ENCODE measurements around the gene RBFOX2. TPM values are rescaled to one million over a fixed set of nuclear protein-coding genes. Genes with fewer than 3 reads are reported as not detected.

Gene RBFOX2
- total and polyA plus RNA-seq, 2 of the 13 experiments (the other 11 are each of a cell fraction or from before 2014, with no cell fraction given): 37.3 to 40.4 TPM

- no peak overlapping the region for H2AFZ ChIP-seq (ENCODE audit: low read length)
- peak; percentile 4 for FAIRE-seq
- peaks cover 30% of the 10 kb centered on the region for H3K4me1 ChIP-seq (ENCODE audit: insufficient read depth, low read length)
- H3K27me3 ChIP-seq (ENCODE audit: control insufficient read depth in 1 of 2, insufficient read depth in 2 of 2, low read length in 2 of 2): no peaks in the 10 kb centered on the region
- DNase-seq (ENCODE audit: low spot score): peak; percentile 58
- in situ Hi-C loops (cut with HindIII; ENCODE audit: extremely low pct_ligation_motif_present, low pct_unique_long_range_greater_than_20kb) (no loop called here), intact Hi-C loops (cut with micrococcal nuclease; ENCODE audit: unreplicated experiment) (no loop called here)
- ATAC-seq: peak; percentile 89
- BruUV-seq (replicated peaks): no TSS peak
- no peaks in the 10 kb centered on the region for H3K9me3 ChIP-seq (ENCODE audit: low read length)
- peaks cover 17% of the 10 kb centered on the region for H3K79me2 ChIP-seq (ENCODE audit: insufficient read depth, low read length)
- peak overlapping the region; percentile 20 for H3K27ac ChIP-seq (ENCODE audit: extremely low read length, insufficient read depth, low read length)
- ChIA-PET POLR2A (interaction anchor here (0.7 to 1.1 kb wide), 2 partner anchors 84 to 94 kb away, joined by 4 to 6 read pairs; no protein-coding TSS in a partner anchor), CTCF (ENCODE audit: low intra/inter-chr PET ratio, low total read pairs) (no interaction called here)
- H3K4me2 ChIP-seq (ENCODE audit: low read depth, low read length): peak overlapping the region; percentile 35; the same call in 1 of the 2 replicates
- H3K4me3 ChIP-seq (replicated peaks in 1 of 3; ENCODE audit: insufficient read depth in 1 of 3, low read depth in 2 of 3, low read length in 3 of 3): no peak overlapping the region
- no peak overlapping the region for H3K9ac ChIP-seq (ENCODE audit: insufficient read depth, low read depth, low read length)
- H3K36me3 ChIP-seq (replicated peaks in 1 of 2; ENCODE audit: control insufficient read depth in 1 of 2, insufficient read depth in 2 of 2, low read length in 2 of 2): peaks cover 0 to 2% of the 10 kb centered on the region in 2 experiments; a peak in 1 of 5 replicates
- peaks cover 3% of the 10 kb centered on the region; the same call in 1 of the 2 replicates for H4K20me1 ChIP-seq (ENCODE audit: insufficient read depth, low read length)
- 40% methylated on average over 3 of the region's 3 CpGs for WGBS (ENCODE audit: low lambda C conversion rate)
- TF ChIP-seq, protein P1, sequence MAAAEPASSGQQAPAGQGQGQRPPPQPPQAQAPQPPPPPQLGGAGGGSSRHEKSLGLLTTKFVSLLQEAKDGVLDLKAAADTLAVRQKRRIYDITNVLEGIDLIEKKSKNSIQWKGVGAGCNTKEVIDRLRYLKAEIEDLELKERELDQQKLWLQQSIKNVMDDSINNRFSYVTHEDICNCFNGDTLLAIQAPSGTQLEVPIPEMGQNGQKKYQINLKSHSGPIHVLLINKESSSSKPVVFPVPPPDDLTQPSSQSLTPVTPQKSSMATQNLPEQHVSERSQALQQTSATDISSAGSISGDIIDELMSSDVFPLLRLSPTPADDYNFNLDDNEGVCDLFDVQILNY (CRISPR knock-in tag; conservative IDR thresholded peaks at IDR 0.05): no peak
- TF ChIP-seq FOXA1 (IDR thresholded peaks at IDR 0.05) (no peak), FOXA1 (CRISPR knock-in tag; IDR thresholded peaks at IDR 0.05) (peak; percentile 35; the same call in 1 of the 2 replicates), SALL1 (CRISPR knock-in tag; IDR thresholded peaks at IDR 0.05) (no peak; the same call in 1 of the 2 replicates), ZNF331 (CRISPR knock-in tag; IDR thresholded peaks at IDR 0.05) (peak; percentile 62; the same call in 1 of the 2 replicates), GABPA (IDR thresholded peaks at IDR 0.05; ENCODE audit: low read depth, low read length) (no peak), GABPA (CRISPR knock-in tag; IDR thresholded peaks at IDR 0.05; ENCODE audit: low read depth) (peak; percentile 34; the same call in 1 of the 2 replicates), MAFK (conservative IDR thresholded peaks at IDR 0.05 in 1 of 2, IDR thresholded peaks at IDR 0.05 in 1 of 2; ENCODE audit: low read length in 2 of 2) (peak in 1 of 2 experiments; percentile 5; a peak in 1 of 4 replicates), ZNF253 (CRISPR knock-in tag; IDR thresholded peaks at IDR 0.05; ENCODE audit: borderline replicate concordance) (no peak), ZNF292 (CRISPR knock-in tag; IDR thresholded peaks at IDR 0.05; ENCODE audit: borderline replicate concordance, low read depth) (peak; percentile 64; the same call in 1 of the 2 replicates), PAXIP1 (CRISPR knock-in tag; conservative IDR thresholded peaks at IDR 0.05) (0 out of 2 replicates have a peak, but pooled peaks have one; percentile 33)
- TF ChIP-seq, protein P2, sequence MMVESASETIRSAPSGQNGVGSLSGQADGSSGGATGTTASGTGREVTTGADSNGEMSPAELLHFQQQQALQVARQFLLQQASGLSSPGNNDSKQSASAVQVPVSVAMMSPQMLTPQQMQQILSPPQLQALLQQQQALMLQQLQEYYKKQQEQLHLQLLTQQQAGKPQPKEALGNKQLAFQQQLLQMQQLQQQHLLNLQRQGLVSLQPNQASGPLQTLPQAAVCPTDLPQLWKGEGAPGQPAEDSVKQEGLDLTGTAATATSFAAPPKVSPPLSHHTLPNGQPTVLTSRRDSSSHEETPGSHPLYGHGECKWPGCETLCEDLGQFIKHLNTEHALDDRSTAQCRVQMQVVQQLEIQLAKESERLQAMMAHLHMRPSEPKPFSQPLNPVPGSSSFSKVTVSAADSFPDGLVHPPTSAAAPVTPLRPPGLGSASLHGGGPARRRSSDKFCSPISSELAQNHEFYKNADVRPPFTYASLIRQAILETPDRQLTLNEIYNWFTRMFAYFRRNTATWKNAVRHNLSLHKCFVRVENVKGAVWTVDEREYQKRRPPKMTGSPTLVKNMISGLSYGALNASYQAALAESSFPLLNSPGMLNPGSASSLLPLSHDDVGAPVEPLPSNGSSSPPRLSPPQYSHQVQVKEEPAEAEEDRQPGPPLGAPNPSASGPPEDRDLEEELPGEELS (CRISPR knock-in tag; IDR thresholded peaks at IDR 0.05): peak; percentile 33; the same call in 1 of the 2 replicates
- TF ChIP-seq, protein P3, sequence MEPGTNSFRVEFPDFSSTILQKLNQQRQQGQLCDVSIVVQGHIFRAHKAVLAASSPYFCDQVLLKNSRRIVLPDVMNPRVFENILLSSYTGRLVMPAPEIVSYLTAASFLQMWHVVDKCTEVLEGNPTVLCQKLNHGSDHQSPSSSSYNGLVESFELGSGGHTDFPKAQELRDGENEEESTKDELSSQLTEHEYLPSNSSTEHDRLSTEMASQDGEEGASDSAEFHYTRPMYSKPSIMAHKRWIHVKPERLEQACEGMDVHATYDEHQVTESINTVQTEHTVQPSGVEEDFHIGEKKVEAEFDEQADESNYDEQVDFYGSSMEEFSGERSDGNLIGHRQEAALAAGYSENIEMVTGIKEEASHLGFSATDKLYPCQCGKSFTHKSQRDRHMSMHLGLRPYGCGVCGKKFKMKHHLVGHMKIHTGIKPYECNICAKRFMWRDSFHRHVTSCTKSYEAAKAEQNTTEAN (CRISPR knock-in tag; conservative IDR thresholded peaks at IDR 0.05): 0 out of 2 replicates have a peak, but pooled peaks have one; percentile 2
Observed at GRCh38 chr22:35971456-35972119, 57.0 kb downstream of the RBFOX2 start.
